PC-3 (cell line): ENCODE measurements around the gene BAIAP2L2. TPM values are rescaled to one million over a fixed set of nuclear protein-coding genes. Genes with fewer than 3 reads are reported as not detected.

Source experiments
- ATAC-seq: fragments of 200-7000 bp; cut with Tn5 transposase; 2 replicates; pipeline ENCODE4 v1.9.1; 2020; ENCODE audit warnings: mild to moderate bottlenecking, moderate library complexity
- BruUV-seq: library from RNA; stranded (reverse); fragments of 400-500 nt; replicated peaks from 2 replicates; lab custom pipeline; 2021; lab: Mats Ljungman, UMichigan
- CTCF ChIA-PET: fragments of 300-600 bp; sonication (Branson Sonifier 250); formaldehyde crosslinking; loops from one replicate; lab custom pipeline; 2022; ENCODE audit warnings: antibody characterized with exemption; lab: Charles Lee
- POLR2A ChIA-PET: fragments of 300-600 bp; sonication (Branson Sonifier 250); formaldehyde crosslinking; loops from one replicate; lab custom pipeline; 2022; ENCODE audit warnings: antibody characterized with exemption; ENCODE audit not compliant: unreplicated experiment; lab: Charles Lee
- DNase-seq: peaks from one replicate; pipeline ENCODE4 v3.0.0-alpha.2; 2015
- H2AFZ ChIP-seq: fragments of 300-600 bp; sonication (generic); 2 replicates; pipeline ENCODE4 v1.6.0; 2016; ENCODE audit warnings: antibody characterized with exemption, low read length
- H3F3A ChIP-seq: fragments of 300-600 bp; sonication (generic); one replicate; pipeline ENCODE4 v1.6.0; 2017; ENCODE audit warnings: antibody characterized with exemption, low read length, control low read depth, mild to moderate bottlenecking; ENCODE audit not compliant: unreplicated experiment
- H3K27ac ChIP-seq: fragments of 300-600 bp; sonication (generic); 2 replicates; pipeline ENCODE4 v1.5.1; 2016; ENCODE audit warnings: mild to moderate bottlenecking, low read length
- H3K27me3 ChIP-seq: fragments of 300-600 bp; sonication (generic); 2 replicates; pipeline ENCODE4 v1.6.1; 2016; ENCODE audit warnings: low read length, mixed read lengths
- H3K36me3 ChIP-seq: fragments of 300-600 bp; sonication (generic); 2 replicates; pipeline ENCODE4 v1.6.1; 2016; ENCODE audit warnings: low read depth, mixed run types, low read length, mixed read lengths
- H3K4me1 ChIP-seq: fragments of 300-600 bp; sonication (generic); 2 replicates; pipeline ENCODE4 v1.5.1; 2016; ENCODE audit warnings: low read length; ENCODE audit not compliant: insufficient read depth
- H3K4me2 ChIP-seq: fragments of 300-600 bp; sonication (generic); 2 replicates; pipeline ENCODE4 v1.6.0; 2016; ENCODE audit warnings: low read length
- H3K4me3 ChIP-seq: fragments of 300-600 bp; sonication (generic); 2 replicates; pipeline ENCODE4 v1.5.1; 2016; ENCODE audit warnings: mild to moderate bottlenecking, low read length, mixed read lengths
- H3K79me2 ChIP-seq: fragments of 300-600 bp; sonication (generic); 2 replicates; pipeline ENCODE4 v1.6.1; 2017; ENCODE audit warnings: low read length, mixed read lengths
- H3K9ac ChIP-seq: fragments of 300-600 bp; sonication (generic); 2 replicates; pipeline ENCODE4 v1.6.0; 2016; ENCODE audit warnings: mild to moderate bottlenecking, low read length
- H3K9me2 ChIP-seq: fragments of 300-600 bp; sonication (generic); replicated peaks from 2 replicates; pipeline ENCODE4 v1.6.1; 2016; ENCODE audit warnings: mixed run types, low read length, mixed read lengths
- H3K9me3 ChIP-seq: fragments of 300-600 bp; sonication (generic); 2 replicates; pipeline ENCODE4 v1.6.1; 2016; ENCODE audit warnings: low read length, mixed read lengths
- H4K20me1 ChIP-seq: fragments of 300-600 bp; sonication (generic); 2 replicates; pipeline ENCODE4 v1.6.1; 2016; ENCODE audit warnings: low read length, mixed read lengths
- CTCF ChIP-seq: fragments of 300-600 bp; sonication (generic); conservative IDR thresholded peaks from 2 replicates; pipeline ENCODE4 v1.5.1; 2017; ENCODE audit warnings: antibody characterized with exemption, low read depth, mild to moderate bottlenecking, low read length
- EZH2 ChIP-seq: fragments of 300-600 bp; sonication (generic); IDR thresholded peaks from one replicate; pipeline ENCODE4 v1.6.1; 2017; ENCODE audit warnings: antibody characterized with exemption, mild to moderate bottlenecking, low read length; ENCODE audit not compliant: unreplicated experiment
- EZH2phosphoT487 ChIP-seq: fragments of 300-600 bp; sonication (generic); IDR thresholded peaks from 2 replicates; pipeline ENCODE4 v1.6.1; 2018; ENCODE audit warnings: mild to moderate bottlenecking, antibody characterized with exemption, low read length, borderline replicate concordance
- intact Hi-C: fragments of 100-400 bp; cut with micrococcal nuclease; formaldehyde crosslinking; loops from 2 replicates; pipeline ENCODE4 v1.9.0; 2023
- total RNA-seq: library from RNA; depleted of rRNA; stranded (reverse); fragments of >200 nt; gene quantifications from 2 replicates; pipeline ENCODE4 v1.2.3, GENCODE V29; 2014

BAIAP2L2 gene
- total RNA-seq, 1 experiment from 2014 or later: 0.80 TPM

GRCh38 chr22:38088629-38089473 lies 21.6 kb downstream of the BAIAP2L2 start:
- Histone ChIP-seq H3K4me3 (no peak overlapping the region), H3K4me2 (no peak overlapping the region), H3K79me2 (no peaks in the 10 kb centered on the region), H4K20me1 (no peaks in the 10 kb centered on the region), H3K4me1 (no peaks in the 10 kb centered on the region), H3K9me3 (no peaks in the 10 kb centered on the region), H3K36me3 (no peaks in the 10 kb centered on the region), H3F3A (no peaks in the 10 kb centered on the region), H3K9me2 (no peaks in the 10 kb centered on the region), H3K9ac (no peak overlapping the region), H3K27ac (no peak overlapping the region), H2AFZ (no peak overlapping the region), H3K27me3 (no peaks in the 10 kb centered on the region)
- CTCF ChIA-PET: no interaction called here
- POLR2A ChIA-PET: no interaction called here
- no TSS peak for BruUV-seq
- no peak for ATAC-seq
- DNase-seq: no peak
- intact Hi-C loops: no loop called here
- no peak for TF ChIP-seq EZH2phosphoT487
- TF ChIP-seq EZH2: no peak
- no peak for TF ChIP-seq CTCF

- BruUV-seq: no TSS peak
- Histone ChIP-seq H3K36me3 (no peaks in the 10 kb centered on the region), H4K20me1 (no peaks in the 10 kb centered on the region), H3K9ac (no peak overlapping the region), H2AFZ (no peak overlapping the region), H3K9me2 (no peaks in the 10 kb centered on the region), H3K9me3 (no peaks in the 10 kb centered on the region), H3K79me2 (no peaks in the 10 kb centered on the region), H3K4me2 (no peak overlapping the region), H3K4me3 (no peak overlapping the region), H3F3A (no peaks in the 10 kb centered on the region), H3K27me3 (no peaks in the 10 kb centered on the region), H3K27ac (no peak overlapping the region), H3K4me1 (no peaks in the 10 kb centered on the region)
- ATAC-seq: no peak
- ChIA-PET POLR2A (no interaction called here), CTCF (no interaction called here)
- DNase-seq: no peak
- intact Hi-C loops: no loop called here
- TF ChIP-seq EZH2phosphoT487 (no peak), EZH2 (no peak), CTCF (no peak)
Observed at GRCh38 chr22:38087855-38088254, 22.6 kb downstream of the BAIAP2L2 start.

GRCh38 chr22:38086942-38087341 lies 23.5 kb downstream of the BAIAP2L2 start:
- no TSS peak for BruUV-seq
- POLR2A ChIA-PET: no interaction called here

More at GRCh38 chr22:38086942-38087341, 23.5 kb downstream of the BAIAP2L2 start:
- TF ChIP-seq CTCF (no peak), EZH2phosphoT487 (no peak), EZH2 (no peak)
- Histone ChIP-seq H3F3A (no peaks in the 10 kb centered on the region), H3K9ac (no peak overlapping the region), H3K27ac (no peak overlapping the region), H3K4me3 (no peak overlapping the region), H3K4me2 (no peak overlapping the region), H3K9me3 (no peaks in the 10 kb centered on the region), H3K4me1 (no peaks in the 10 kb centered on the region), H3K36me3 (no peaks in the 10 kb centered on the region), H3K79me2 (no peaks in the 10 kb centered on the region), H3K9me2 (no peaks in the 10 kb centered on the region), H3K27me3 (no peaks in the 10 kb centered on the region), H4K20me1 (no peaks in the 10 kb centered on the region), H2AFZ (no peak overlapping the region)
- ATAC-seq (no peak), DNase-seq (no peak)
- intact Hi-C loops: no loop called here
- CTCF ChIA-PET: no interaction called here
